Endothelial cell of umbilical vein (primary cell): ENCODE data around the gene ITPR2. TPM values are rescaled to one million over a fixed set of nuclear protein-coding genes. Genes with fewer than 3 reads are reported as not detected.

Source experiments
- BruUV-seq: library from RNA; stranded (reverse); fragments of 400-500 nt; replicated peaks from 2 replicates; lab custom pipeline; 2021; lab: Mats Ljungman, UMichigan
- CTCF ChIA-PET: fragments of 300-600, 350-600 bp; sonication (Branson Sonifier 250); formaldehyde crosslinking; loops from one replicate; lab custom pipeline; 2021; ENCODE audit warnings: antibody characterized with exemption, inconsistent platforms; lab: Charles Lee
- POLR2A ChIA-PET: fragments of 300-600, 350-600 bp; sonication (Branson Sonifier 250); formaldehyde crosslinking; loops from one replicate; lab custom pipeline; 2021; ENCODE audit warnings: antibody characterized with exemption, inconsistent platforms; lab: Charles Lee
- DNase-seq: peaks from one replicate; pipeline ENCODE4 v3.0.0-alpha.2; 2011; ENCODE audit warnings: low read depth, low spot score
- FAIRE-seq: peaks from 2 replicates; lab custom pipeline; 2011; peaks lifted over from hg19 to GRCh38; lab: Jason Lieb, UNC
- H2AFZ ChIP-seq: 2 replicates; pipeline ENCODE4 v1.6.0; 2012; ENCODE audit warnings: low read depth, low read length, control low read depth, inconsistent platforms
- H3K27ac ChIP-seq: 2 replicates; pipeline ENCODE4 v1.5.1; 2011; ENCODE audit warnings: low read depth, mild to moderate bottlenecking, control low read depth, low read length, moderate library complexity; ENCODE audit not compliant: insufficient read depth
- H3K27me3 ChIP-seq, 2 experiments: 2 replicates each; pipeline versions ENCODE4 v1.6.0 to v1.6.1; 2011; ENCODE audit warnings: low read length in 2 of 2, mixed read lengths in 1 of 2; ENCODE audit not compliant: control insufficient read depth in 2 of 2, insufficient read depth in 2 of 2
- H3K36me3 ChIP-seq, 2 experiments: 2 replicates in 1 of 2; 3 replicates in 1 of 2; pipeline ENCODE4 v1.5.1; 2011; ENCODE audit warnings: low read length in 2 of 2, mild to moderate bottlenecking in 1 of 2, moderate library complexity in 1 of 2; ENCODE audit not compliant: control insufficient read depth in 2 of 2, insufficient read depth in 2 of 2; ENCODE audit errors: extremely low read depth in 1 of 2
- H3K4me1 ChIP-seq: 3 replicates; pipeline ENCODE4 v1.5.1; 2011; ENCODE audit warnings: mild to moderate bottlenecking, low read length; ENCODE audit not compliant: control insufficient read depth, insufficient read depth; ENCODE audit errors: extremely low read depth
- H3K4me2 ChIP-seq: 2 replicates; pipeline ENCODE4 v1.6.1; 2011; ENCODE audit warnings: low read length, control low read depth, mixed read lengths; ENCODE audit not compliant: insufficient read depth
- H3K4me3 ChIP-seq, 3 experiments: fragments of 200-600 bp in 1 of 3; sonication (generic), shearing (Covaris generic) in 1 of 3; replicated peaks in 1 of 3; 2 replicates each; pipeline ENCODE4 v1.5.1; 2011 to 2016; ENCODE audit warnings: control low read depth in 3 of 3, low read length in 3 of 3, mild to moderate bottlenecking in 2 of 3, inconsistent platforms in 1 of 3, low read depth in 1 of 3, moderate library complexity in 1 of 3; ENCODE audit not compliant: insufficient read depth in 1 of 3
- H3K79me2 ChIP-seq: 2 replicates; pipeline ENCODE4 v1.6.0; 2012; ENCODE audit warnings: low read length, inconsistent platforms; ENCODE audit not compliant: control insufficient read depth, insufficient read depth
- H3K9ac ChIP-seq: replicated peaks from 2 replicates; pipeline ENCODE3; 2011; ENCODE audit warnings: low read length, control low read depth; ENCODE audit not compliant: insufficient read depth; ENCODE audit errors: extremely low read depth
- H3K9me1 ChIP-seq: replicated peaks from 3 replicates; pipeline ENCODE4 v1.6.0; 2011; ENCODE audit warnings: mild to moderate bottlenecking, low read length; ENCODE audit not compliant: control insufficient read depth, insufficient read depth; ENCODE audit errors: extremely low read depth
- H3K9me3 ChIP-seq: replicated peaks from 2 replicates; pipeline ENCODE4 v1.5.1; 2012; ENCODE audit warnings: low read length, inconsistent platforms; ENCODE audit not compliant: control insufficient read depth, insufficient read depth
- H4K20me1 ChIP-seq: replicated peaks from 2 replicates; pipeline ENCODE3; 2011; ENCODE audit warnings: mild to moderate bottlenecking, low read length; ENCODE audit not compliant: control insufficient read depth, insufficient read depth; ENCODE audit errors: extremely low read depth
- EZH2 ChIP-seq: IDR thresholded peaks from 2 replicates; pipeline ENCODE4 v1.6.1; 2012; ENCODE audit warnings: borderline replicate concordance, low read depth, mild to moderate bottlenecking, moderate library complexity, low read length, inconsistent platforms; ENCODE audit not compliant: severe bottlenecking
- FOS ChIP-seq: IDR thresholded peaks from 2 replicates; pipeline ENCODE4 v1.6.1; 2011; ENCODE audit warnings: mild to moderate bottlenecking, low read length, moderate library complexity, borderline replicate concordance; ENCODE audit not compliant: insufficient read depth
- JUN ChIP-seq: IDR thresholded peaks from 2 replicates; pipeline ENCODE4 v1.6.1; 2011; ENCODE audit warnings: borderline replicate concordance, low read depth; ENCODE audit not compliant: insufficient read length, insufficient read depth
- POLR2A ChIP-seq: IDR thresholded peaks from 2 replicates; pipeline ENCODE4 v1.6.1; 2012; ENCODE audit warnings: low read depth, mild to moderate bottlenecking, control low read depth, low read length
- POLR2AphosphoS5 ChIP-seq: IDR thresholded peaks from 2 replicates; pipeline ENCODE4 v1.6.1; 2012; ENCODE audit warnings: low read depth, mild to moderate bottlenecking, control low read depth, low read length, moderate library complexity; ENCODE audit not compliant: insufficient read depth
- dilution Hi-C: fragments of 300-500 bp; cut with MboI; formaldehyde crosslinking; loops from one replicate; pipeline ENCODE4 v1.15.0; 2019; ENCODE audit warnings: low sequenced_read_pairs; ENCODE audit not compliant: extremely low pct_ligation_motif_present
- intact Hi-C: fragments of 100-400 bp; cut with micrococcal nuclease; formaldehyde crosslinking; loops from one replicate; pipeline ENCODE4 v1.10.0; 2022
- polyA plus RNA-seq, 4 experiments: library from polyadenylated mRNA; depleted of rRNA in 3 of 4; stranded (reverse) in 3 of 4; unstranded in 1 of 4; fragments of >200 nt; gene quantifications; 2 replicates each; pipeline versions ENCODE4 v1.2.1 to v1.2.3, GENCODE V29; 2011 to 2012; ENCODE audit warnings: missing spikeins in 1 of 4
- total RNA-seq: library from RNA; stranded (reverse); gene quantifications from 2 replicates; pipeline ENCODE4 v1.2.3, GENCODE V29; 2021
- TF ChIP-seq, protein P1 (sequence below): IDR thresholded peaks from 2 replicates; pipeline ENCODE4 v1.6.1; 2011; ENCODE audit not compliant: insufficient read depth, insufficient read length
- TF ChIP-seq, protein P2 (sequence below), 2 donors: IDR thresholded peaks; 1 replicate in 1 of 2; 2 replicates in 1 of 2; pipeline ENCODE4 v1.5.1; 2011; ENCODE audit warnings: low read length in 2 of 2, mild to moderate bottlenecking in 2 of 2, moderate library complexity in 2 of 2, control low read depth in 1 of 2, inconsistent platforms in 1 of 2, low read depth in 1 of 2; ENCODE audit not compliant: insufficient read depth in 1 of 2; ENCODE audit errors: extremely low read depth in 1 of 2

The ITPR2 gene
- total and polyA plus RNA-seq, 2 donors (not counting 3 experiments of a cell fraction or from before 2014, with no cell fraction given), result 16.2 to 86.8 TPM

GRCh38 chr12:26293612-26294011 lies 539.4 kb downstream of the ITPR2 start:
- H2AFZ ChIP-seq, result no peak overlapping the region
- no peak overlapping the region for H3K27ac ChIP-seq
- H3K9me3 ChIP-seq, result no peaks in the 10 kb centered on the region
- no peak overlapping the region for H3K9ac ChIP-seq
- no peaks in the 10 kb centered on the region for H3K36me3 ChIP-seq
- intact Hi-C loops, result no loop called here
- H3K27me3 ChIP-seq, result peaks cover 0 to 2% of the 10 kb centered on the region in 2 experiments
- H3K4me1 ChIP-seq, result peaks cover under 1% of the 10 kb centered on the region
- no peak for FAIRE-seq
- no peak for TF ChIP-seq JUN
- TF ChIP-seq POLR2AphosphoS5, result no peak
- TF ChIP-seq EZH2, result no peak
- TF ChIP-seq FOS, result no peak
- H4K20me1 ChIP-seq, result no peaks in the 10 kb centered on the region
- H3K9me1 ChIP-seq, result no peaks in the 10 kb centered on the region
- dilution Hi-C loops, result no loop called here
- ChIA-PET CTCF (interaction anchor here (0.8 kb wide), 1 partner anchor 19 kb away, joined by 3 read pairs; no protein-coding TSS in a partner anchor), POLR2A (no interaction called here)
- H3K79me2 ChIP-seq, result no peaks in the 10 kb centered on the region
- H3K4me3 ChIP-seq, result no peak overlapping the region
- no peak for DNase-seq
- BruUV-seq, result no TSS peak
- H3K4me2 ChIP-seq, result no peak overlapping the region

- Histone ChIP-seq H3K9me1 (no peaks in the 10 kb centered on the region), H3K9me3 (no peaks in the 10 kb centered on the region), H3K9ac (no peak overlapping the region), H3K27ac (no peak overlapping the region), H3K36me3 (no peaks in the 10 kb centered on the region), H3K4me1 (no peaks in the 10 kb centered on the region), H4K20me1 (no peaks in the 10 kb centered on the region), H3K4me2 (no peak overlapping the region), H3K4me3 (no peak overlapping the region), H3K27me3 (peaks cover 0 to 2% of the 10 kb centered on the region in 2 experiments), H2AFZ (no peak overlapping the region), H3K79me2 (no peaks in the 10 kb centered on the region)
- ChIA-PET POLR2A (no interaction called here), CTCF (no interaction called here)
- dilution Hi-C loops, result no loop called here
- BruUV-seq, result no TSS peak
- DNase-seq (no peak), FAIRE-seq (no peak)
- intact Hi-C loops, result no loop called here
- TF ChIP-seq POLR2A (no peak), POLR2AphosphoS5 (no peak), EZH2 (no peak)
- TF ChIP-seq, protein P1, sequence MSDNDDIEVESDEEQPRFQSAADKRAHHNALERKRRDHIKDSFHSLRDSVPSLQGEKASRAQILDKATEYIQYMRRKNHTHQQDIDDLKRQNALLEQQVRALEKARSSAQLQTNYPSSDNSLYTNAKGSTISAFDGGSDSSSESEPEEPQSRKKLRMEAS, result no peak
- TF ChIP-seq, protein P2, sequence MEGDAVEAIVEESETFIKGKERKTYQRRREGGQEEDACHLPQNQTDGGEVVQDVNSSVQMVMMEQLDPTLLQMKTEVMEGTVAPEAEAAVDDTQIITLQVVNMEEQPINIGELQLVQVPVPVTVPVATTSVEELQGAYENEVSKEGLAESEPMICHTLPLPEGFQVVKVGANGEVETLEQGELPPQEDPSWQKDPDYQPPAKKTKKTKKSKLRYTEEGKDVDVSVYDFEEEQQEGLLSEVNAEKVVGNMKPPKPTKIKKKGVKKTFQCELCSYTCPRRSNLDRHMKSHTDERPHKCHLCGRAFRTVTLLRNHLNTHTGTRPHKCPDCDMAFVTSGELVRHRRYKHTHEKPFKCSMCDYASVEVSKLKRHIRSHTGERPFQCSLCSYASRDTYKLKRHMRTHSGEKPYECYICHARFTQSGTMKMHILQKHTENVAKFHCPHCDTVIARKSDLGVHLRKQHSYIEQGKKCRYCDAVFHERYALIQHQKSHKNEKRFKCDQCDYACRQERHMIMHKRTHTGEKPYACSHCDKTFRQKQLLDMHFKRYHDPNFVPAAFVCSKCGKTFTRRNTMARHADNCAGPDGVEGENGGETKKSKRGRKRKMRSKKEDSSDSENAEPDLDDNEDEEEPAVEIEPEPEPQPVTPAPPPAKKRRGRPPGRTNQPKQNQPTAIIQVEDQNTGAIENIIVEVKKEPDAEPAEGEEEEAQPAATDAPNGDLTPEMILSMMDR (IDR thresholded peaks at IDR 0.05; ENCODE audit: extremely low read depth in 1 of 2, insufficient read depth in 1 of 2, low read depth in 1 of 2, low read length in 2 of 2), result no peak
These were observed 540.4 kb downstream of the ITPR2 start for GRCh38 chr12:26292596-26292995.
